ENCODE measurements around the gene ARID5A.

Gene ARID5A

DNA sequence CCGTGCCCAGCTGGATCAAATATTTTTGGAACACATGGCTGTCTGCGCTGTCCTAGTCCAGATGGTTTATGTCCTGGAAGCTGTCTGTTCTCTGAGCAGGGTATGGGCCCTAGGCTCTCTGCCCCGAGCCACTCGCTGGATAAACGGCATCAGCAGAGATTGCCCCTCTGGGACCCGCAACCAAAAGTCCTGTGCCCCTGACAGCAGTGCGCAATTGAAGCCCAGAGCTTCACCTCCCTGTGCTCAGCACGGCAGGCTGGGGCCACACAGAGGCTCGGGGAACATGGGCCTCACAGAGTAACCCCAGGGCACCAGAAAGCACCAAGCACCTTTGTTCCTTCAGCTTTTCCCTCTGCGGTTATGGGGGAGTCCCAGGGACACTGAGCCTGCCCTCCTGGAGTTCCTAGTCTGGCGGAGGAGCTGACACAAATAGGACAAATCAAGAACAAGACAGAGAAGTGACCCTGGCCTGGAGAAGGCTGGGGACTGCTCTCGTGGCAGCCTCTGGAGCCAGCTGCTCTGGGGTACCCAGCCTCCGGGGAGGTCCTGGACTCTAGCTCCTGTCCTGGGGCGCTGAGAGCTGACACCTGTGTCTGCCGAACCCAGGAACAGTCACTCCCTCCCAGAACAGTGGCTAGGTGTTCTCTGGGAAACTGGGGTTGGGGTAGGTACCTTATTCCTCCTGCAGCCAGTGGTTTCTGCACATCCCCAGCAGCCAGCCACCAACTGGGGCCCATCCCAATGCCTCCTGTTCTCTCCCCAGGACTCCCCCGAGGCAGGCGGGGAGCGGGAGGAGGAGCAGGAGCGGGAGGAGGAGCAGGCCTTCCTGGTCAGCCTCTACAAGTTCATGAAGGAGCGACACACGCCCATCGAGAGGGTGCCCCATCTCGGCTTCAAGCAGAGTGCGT lies 12.3 kb downstream of the ARID5A start:
- TF ChIP-seq, protein P1, sequence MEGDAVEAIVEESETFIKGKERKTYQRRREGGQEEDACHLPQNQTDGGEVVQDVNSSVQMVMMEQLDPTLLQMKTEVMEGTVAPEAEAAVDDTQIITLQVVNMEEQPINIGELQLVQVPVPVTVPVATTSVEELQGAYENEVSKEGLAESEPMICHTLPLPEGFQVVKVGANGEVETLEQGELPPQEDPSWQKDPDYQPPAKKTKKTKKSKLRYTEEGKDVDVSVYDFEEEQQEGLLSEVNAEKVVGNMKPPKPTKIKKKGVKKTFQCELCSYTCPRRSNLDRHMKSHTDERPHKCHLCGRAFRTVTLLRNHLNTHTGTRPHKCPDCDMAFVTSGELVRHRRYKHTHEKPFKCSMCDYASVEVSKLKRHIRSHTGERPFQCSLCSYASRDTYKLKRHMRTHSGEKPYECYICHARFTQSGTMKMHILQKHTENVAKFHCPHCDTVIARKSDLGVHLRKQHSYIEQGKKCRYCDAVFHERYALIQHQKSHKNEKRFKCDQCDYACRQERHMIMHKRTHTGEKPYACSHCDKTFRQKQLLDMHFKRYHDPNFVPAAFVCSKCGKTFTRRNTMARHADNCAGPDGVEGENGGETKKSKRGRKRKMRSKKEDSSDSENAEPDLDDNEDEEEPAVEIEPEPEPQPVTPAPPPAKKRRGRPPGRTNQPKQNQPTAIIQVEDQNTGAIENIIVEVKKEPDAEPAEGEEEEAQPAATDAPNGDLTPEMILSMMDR (IDR thresholded peaks at IDR 0.05; ENCODE audit: low read depth, low read length) = no peak
- H3K4me3 ChIP-seq (replicated peaks in 1 of 2; ENCODE audit: low read depth in 2 of 2, low read length in 2 of 2) = no peak overlapping the region
- no peak for DNase-seq (ENCODE audit: low read depth in 2 of 2)

DNA sequence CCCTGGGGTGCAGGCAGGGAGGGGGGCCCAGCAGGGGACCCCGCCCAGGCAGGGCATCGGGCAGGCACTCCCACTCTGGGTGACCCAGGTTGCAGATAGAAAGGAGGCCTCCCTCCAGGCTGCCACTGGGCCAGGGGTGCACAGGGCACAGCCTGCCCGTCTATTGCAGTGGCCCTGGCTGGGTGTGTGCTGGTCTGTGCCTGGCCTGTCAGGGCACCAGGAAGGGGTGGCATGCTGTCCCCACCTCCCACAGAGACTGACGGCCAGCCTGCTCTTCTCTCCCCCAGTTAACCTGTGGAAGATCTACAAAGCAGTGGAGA lies 12.9 kb downstream of the ARID5A start:
- no peak for DNase-seq (ENCODE audit: low read depth in 2 of 2)
- TF ChIP-seq, protein P1 (IDR thresholded peaks at IDR 0.05; ENCODE audit: low read depth, low read length) = no peak
- no peak overlapping the region for H3K4me3 ChIP-seq (replicated peaks in 1 of 2; ENCODE audit: low read depth in 2 of 2, low read length in 2 of 2)

DNA sequence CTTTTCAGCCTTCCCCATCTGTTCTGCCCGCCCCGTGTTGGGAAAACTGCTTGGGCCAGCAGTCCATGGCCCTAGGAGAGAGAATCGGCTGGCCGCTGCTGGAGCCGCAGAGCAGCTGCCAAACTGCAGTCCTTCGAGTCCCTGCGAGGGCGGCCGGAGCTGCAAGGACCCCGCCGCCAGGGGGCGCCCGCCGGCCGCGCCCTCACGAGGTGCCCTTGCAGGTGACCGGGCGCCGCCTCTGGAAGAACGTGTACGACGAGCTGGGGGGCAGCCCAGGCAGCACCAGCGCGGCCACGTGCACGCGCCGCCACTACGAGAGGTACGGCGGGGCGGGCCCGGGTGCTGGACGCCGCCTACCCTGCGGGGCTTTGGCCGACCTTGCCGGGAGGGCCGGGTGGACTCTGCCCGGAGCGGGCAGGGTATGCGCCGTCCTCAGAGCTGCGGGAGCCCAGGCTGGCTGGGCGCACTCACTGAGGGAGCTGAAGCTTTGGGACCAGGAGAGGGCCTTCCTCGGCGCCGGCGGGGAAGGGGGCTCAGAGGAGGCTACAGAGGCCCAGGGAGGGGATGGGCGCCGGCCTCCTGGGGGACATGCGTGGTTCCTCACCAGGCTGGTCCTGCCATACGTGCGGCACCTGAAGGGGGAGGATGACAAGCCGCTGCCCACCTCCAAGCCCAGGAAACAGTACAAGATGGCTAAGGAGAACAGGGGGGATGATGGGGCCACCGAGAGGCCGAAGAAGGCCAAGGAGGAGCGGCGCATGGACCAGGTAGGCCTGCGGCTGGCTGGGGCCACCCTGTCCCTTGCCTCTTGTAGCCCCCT lies 13.6 kb downstream of the ARID5A start:
- H3K4me3 ChIP-seq (replicated peaks in 1 of 2; ENCODE audit: low read depth in 2 of 2, low read length in 2 of 2) = no peak overlapping the region
- no peak for DNase-seq (ENCODE audit: low read depth in 2 of 2)
- TF ChIP-seq, protein P1 (IDR thresholded peaks at IDR 0.05; ENCODE audit: low read depth, low read length) = no peak

DNA sequence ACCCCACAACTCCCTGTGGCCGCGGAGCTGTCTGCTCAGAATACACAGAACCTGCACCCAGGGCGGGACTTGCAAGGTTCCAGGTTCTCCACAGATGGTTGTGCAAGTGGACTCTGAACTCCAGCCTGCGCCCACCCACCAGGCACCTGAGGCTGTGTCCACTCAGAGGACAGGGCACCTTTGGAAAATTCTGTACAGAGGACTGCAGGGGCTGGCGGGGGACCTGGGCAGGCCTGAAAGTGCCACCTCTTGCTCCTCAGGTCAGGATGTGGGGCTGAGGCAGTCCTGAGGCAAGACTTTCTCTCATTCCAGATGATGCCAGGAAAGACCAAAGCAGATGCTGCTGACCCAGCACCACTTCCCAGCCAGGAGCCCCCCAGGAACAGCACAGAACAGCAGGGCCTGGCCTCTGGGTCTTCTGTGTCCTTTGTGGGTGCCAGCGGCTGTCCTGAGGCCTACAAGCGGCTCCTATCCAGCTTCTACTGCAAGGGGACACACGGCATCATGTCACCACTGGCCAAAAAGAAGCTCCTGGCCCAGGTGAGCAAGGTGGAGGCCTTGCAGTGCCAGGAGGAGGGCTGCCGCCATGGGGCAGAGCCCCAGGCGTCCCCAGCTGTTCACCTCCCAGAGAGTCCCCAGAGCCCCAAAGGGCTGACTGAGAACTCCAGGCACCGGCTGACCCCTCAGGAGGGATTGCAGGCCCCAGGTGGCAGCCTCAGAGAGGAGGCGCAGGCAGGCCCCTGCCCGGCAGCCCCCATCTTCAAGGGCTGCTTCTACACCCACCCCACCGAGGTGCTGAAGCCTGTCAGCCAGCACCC lies 14.4 kb downstream of the ARID5A start:
- no peak overlapping the region for H3K4me3 ChIP-seq (replicated peaks in 1 of 2; ENCODE audit: low read depth in 2 of 2, low read length in 2 of 2)
- no peak for DNase-seq (ENCODE audit: low read depth in 2 of 2)
- TF ChIP-seq, protein P1 (IDR thresholded peaks at IDR 0.05; ENCODE audit: low read depth, low read length) = no peak

DNA sequence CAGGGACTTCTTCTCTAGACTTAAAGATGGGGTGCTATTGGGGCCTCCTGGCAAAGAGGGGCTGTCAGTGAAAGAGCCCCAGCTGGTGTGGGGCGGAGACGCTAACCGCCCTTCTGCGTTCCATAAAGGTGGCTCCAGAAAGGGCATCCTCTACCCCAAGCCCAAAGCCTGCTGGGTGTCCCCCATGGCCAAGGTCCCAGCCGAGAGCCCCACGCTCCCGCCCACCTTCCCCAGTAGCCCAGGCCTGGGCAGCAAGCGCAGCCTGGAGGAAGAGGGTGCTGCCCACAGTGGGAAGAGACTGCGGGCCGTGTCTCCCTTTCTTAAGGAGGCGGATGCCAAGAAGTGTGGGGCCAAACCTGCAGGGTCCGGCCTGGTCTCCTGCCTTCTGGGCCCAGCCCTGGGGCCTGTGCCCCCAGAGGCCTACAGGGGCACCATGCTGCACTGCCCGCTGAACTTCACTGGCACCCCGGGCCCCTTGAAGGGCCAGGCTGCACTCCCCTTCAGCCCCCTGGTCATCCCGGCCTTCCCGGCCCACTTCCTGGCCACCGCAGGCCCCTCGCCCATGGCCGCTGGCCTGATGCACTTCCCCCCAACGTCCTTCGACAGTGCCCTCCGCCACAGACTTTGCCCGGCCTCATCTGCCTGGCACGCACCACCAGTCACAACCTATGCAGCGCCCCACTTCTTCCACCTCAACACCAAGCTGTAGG lies 15.2 kb downstream of the ARID5A start:
- no peak for DNase-seq (ENCODE audit: low read depth in 2 of 2)
- TF ChIP-seq, protein P1 (IDR thresholded peaks at IDR 0.05; ENCODE audit: low read depth, low read length) = no peak
- no peak overlapping the region for H3K4me3 ChIP-seq (replicated peaks in 1 of 2; ENCODE audit: low read depth in 2 of 2, low read length in 2 of 2)

All from cardiac fibroblast (primary cell).